Measurements from ENCODE around the gene CD48. TPM values are rescaled to one million over a fixed set of nuclear protein-coding genes. Genes with fewer than 3 reads are reported as not detected.

Gene CD48
- total and polyA plus RNA-seq, 2 of the 4 experiments (the other 2 are of a cell fraction), result not detected

DNA sequence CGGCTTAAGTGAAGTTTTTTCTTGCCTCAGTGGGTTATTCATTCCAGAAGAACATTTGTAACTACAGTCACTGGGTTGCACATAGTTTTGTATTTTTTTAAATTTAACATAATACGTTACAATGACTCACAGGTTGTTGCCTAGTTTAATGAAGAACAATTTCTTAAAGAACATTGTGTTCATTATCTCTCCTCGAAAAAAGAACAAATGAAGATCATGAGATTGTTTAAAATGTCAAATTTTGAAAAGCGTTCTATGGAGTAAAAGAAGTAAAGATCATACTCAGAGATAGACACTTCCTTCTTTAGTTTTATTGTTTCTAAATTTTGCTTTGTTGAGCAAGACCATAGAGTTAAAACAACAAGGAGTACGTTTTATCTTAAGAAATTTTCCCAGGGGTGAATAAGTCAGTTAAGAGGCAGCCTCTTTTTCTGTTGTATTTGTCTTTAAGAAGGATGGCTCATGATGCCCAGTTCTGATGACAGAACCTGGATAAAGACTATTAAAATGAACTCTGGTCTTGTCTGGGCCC, 54.3 kb downstream of the CD48 start:
- ChIA-PET POLR2A (ENCODE audit: unreplicated experiment) (no interaction called here), CTCF (no interaction called here)
- H2AK9ac ChIP-seq (replicated peaks; ENCODE audit: low read depth, low read length, poor library complexity), result no peak overlapping the region
- H2BK15ac ChIP-seq (ENCODE audit: low read depth, low read length), result no peak overlapping the region
- H3K27me3 ChIP-seq (ENCODE audit: control insufficient read depth, insufficient read depth, low read length), result no peaks in the 10 kb centered on the region
- H4K8ac ChIP-seq (ENCODE audit: low read depth in 2 of 2, low read length in 2 of 2), result no peak overlapping the region
- no peak for ATAC-seq (ENCODE audit: low read depth)
- no peak overlapping the region for H2AK5ac ChIP-seq (ENCODE audit: low read depth, low read length)
- DNase-seq, result no peak
- no peaks in the 10 kb centered on the region for H4K20me1 ChIP-seq (ENCODE audit: insufficient read depth, low read length)
- no peak overlapping the region for H3K56ac ChIP-seq (ENCODE audit: extremely low read depth, insufficient read depth, low read length)
- H3K36me3 ChIP-seq (ENCODE audit: control insufficient read depth, insufficient read depth, low read length), result no peaks in the 10 kb centered on the region
- WGBS, 2 experiments (ENCODE audit: extremely low coverage in 2 of 2, insufficient read length in 1 of 2), result no CpG with 5 or more reads among the region's 5 CpGs
- no peak overlapping the region for H2BK20ac ChIP-seq (ENCODE audit: low read depth, low read length)
- intact Hi-C loops (cut with micrococcal nuclease), result no loop called here
- H3K4ac ChIP-seq (ENCODE audit: low read depth, low read length), result no peak overlapping the region
- no peak overlapping the region for H4K5ac ChIP-seq (ENCODE audit: low read depth, low read length)
- no peak for TF ChIP-seq BHLHE40 (IDR thresholded peaks at IDR 0.05; ENCODE audit: low read depth, low read length)
- dilution Hi-C loops (cut with HindIII; ENCODE audit: low sequenced_read_pairs, unreplicated experiment), result no loop called here
- no peak overlapping the region for H3K27ac ChIP-seq (ENCODE audit: insufficient read depth, low read length)
- H3K4me1 ChIP-seq (ENCODE audit: control insufficient read depth, insufficient read depth, low read length), result no peaks in the 10 kb centered on the region
- H2BK120ac ChIP-seq (ENCODE audit: low read depth, low read length), result no peak overlapping the region
- no peak overlapping the region for H3K14ac ChIP-seq (replicated peaks; ENCODE audit: low read depth, low read length)
- in situ Hi-C loops (cut with MboI; ENCODE audit: low sequenced_read_pairs), result no loop called here
- no peak overlapping the region for H2AFZ ChIP-seq (replicated peaks; ENCODE audit: low read length, poor library complexity)
- no peak overlapping the region for H3K9ac ChIP-seq (ENCODE audit: low read depth, low read length)
- no peak overlapping the region for H3K4me3 ChIP-seq (ENCODE audit: insufficient read depth, low read depth, low read length)
- no peak overlapping the region for H2BK5ac ChIP-seq (ENCODE audit: low read depth, low read length, poor library complexity, severe bottlenecking)
- H3K23ac ChIP-seq (ENCODE audit: low read depth, low read length), result no peak overlapping the region
- H3K79me1 ChIP-seq (ENCODE audit: low read depth in 1 of 2, low read length in 2 of 2), result no peaks in the 10 kb centered on the region
- H3K18ac ChIP-seq (ENCODE audit: low read depth, low read length), result no peak overlapping the region
- no peak overlapping the region for H3K4me2 ChIP-seq (ENCODE audit: low read depth, low read length)
- no TSS peak for BruUV-seq (replicated peaks)
- H3K9me3 ChIP-seq (ENCODE audit: control insufficient read depth, insufficient read depth, low read length), result no peaks in the 10 kb centered on the region
- no peak overlapping the region for H4K91ac ChIP-seq (ENCODE audit: insufficient read depth, low read depth, low read length)
- no peaks in the 10 kb centered on the region for H3K9me1 ChIP-seq (ENCODE audit: insufficient read depth, low read length)
